KOPT-K1 (cell line): Measurements from ENCODE around the gene C16orf90.

Experiments used
- H3K27ac ChIP-seq: fragments of 200-600 bp; sonication (generic); 2 replicates; pipeline ENCODE4 v1.5.1; 2016; ENCODE audit warnings: antibody characterized with exemption, mild to moderate bottlenecking, low read depth, low read length; ENCODE audit not compliant: poor library complexity, severe bottlenecking
- H3K36me3 ChIP-seq: fragments of 200-600 bp; sonication (generic); 2 replicates; pipeline ENCODE4 v1.5.1; 2017; ENCODE audit warnings: antibody characterized with exemption, mild to moderate bottlenecking, low read length, moderate library complexity; ENCODE audit not compliant: insufficient read depth
- H3K9me3 ChIP-seq: fragments of 200-600 bp; sonication (generic); 2 replicates; pipeline ENCODE4 v1.5.1; 2017; ENCODE audit warnings: antibody characterized with exemption, low read length, mild to moderate bottlenecking; ENCODE audit not compliant: insufficient read depth, poor library complexity, severe bottlenecking

Gene C16orf90

DNA sequence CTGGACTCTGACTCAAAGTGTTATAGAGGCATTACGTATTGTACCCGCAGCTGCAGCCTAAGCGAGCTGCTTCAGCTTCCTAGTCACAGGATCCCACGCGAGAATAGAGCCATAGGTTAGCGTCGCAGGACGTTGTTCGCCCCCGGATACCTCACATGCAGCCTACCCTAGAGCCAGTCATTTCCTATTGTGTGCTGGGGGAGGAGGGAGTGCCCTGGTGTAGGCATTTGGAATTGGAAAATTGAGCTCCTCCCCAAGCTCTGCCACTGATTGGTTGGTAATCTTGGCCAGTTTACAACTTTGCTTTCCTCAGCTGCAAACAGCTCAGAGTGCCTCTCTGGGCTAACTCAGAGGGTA, 51.3 kb downstream of the C16orf90 start:
- H3K9me3 ChIP-seq = peaks cover 24% of the 10 kb centered on the region
- peak overlapping the region; percentile 69 for H3K27ac ChIP-seq
- H3K36me3 ChIP-seq = peaks cover 37% of the 10 kb centered on the region
